Astrocyte (in vitro differentiated cells and primary cell): ENCODE results near the gene SEMA3B. TPM values are rescaled to one million over a fixed set of nuclear protein-coding genes. Genes with fewer than 3 reads are reported as not detected.

Experiments used
- DNase-seq: peaks from one replicate; pipeline ENCODE4 v3.0.0-alpha.2; 2010; ENCODE audit warnings: low read depth
- FAIRE-seq: peaks from 2 replicates; lab custom pipeline; 2011; peaks lifted over from hg19 to GRCh38; lab: Jason Lieb, UNC
- H2AFZ ChIP-seq: 2 replicates; pipeline ENCODE4 v1.6.0; 2012; ENCODE audit warnings: low read depth, low read length, inconsistent platforms
- H3K27ac ChIP-seq: 2 replicates; pipeline ENCODE4 v1.5.1; 2011; ENCODE audit warnings: low read depth, low read length, inconsistent platforms
- H3K27me3 ChIP-seq: 2 replicates; pipeline ENCODE4 v1.6.0; 2011; ENCODE audit warnings: low read length, inconsistent platforms; ENCODE audit not compliant: insufficient read depth
- H3K36me3 ChIP-seq: 2 replicates; pipeline ENCODE4 v1.5.1; 2011; ENCODE audit warnings: low read length, inconsistent platforms; ENCODE audit not compliant: insufficient read depth
- H3K4me1 ChIP-seq: 2 replicates; pipeline ENCODE4 v1.5.1; 2011; ENCODE audit warnings: low read length, inconsistent platforms; ENCODE audit not compliant: insufficient read depth
- H3K4me2 ChIP-seq: 2 replicates; pipeline ENCODE4 v1.6.0; 2012; ENCODE audit warnings: low read length, inconsistent platforms
- H3K4me3 ChIP-seq: 2 replicates; pipeline ENCODE4 v1.5.1; 2011; ENCODE audit warnings: low read depth, mild to moderate bottlenecking, low read length, inconsistent platforms; ENCODE audit not compliant: insufficient read depth
- H3K79me2 ChIP-seq: 2 replicates; pipeline ENCODE4 v1.6.0; 2012; ENCODE audit warnings: mild to moderate bottlenecking, low read length, inconsistent platforms; ENCODE audit not compliant: insufficient read depth
- H3K9ac ChIP-seq: 2 replicates; pipeline ENCODE4 v1.6.0; 2012; ENCODE audit warnings: mild to moderate bottlenecking, low read length, inconsistent platforms
- H3K9me3 ChIP-seq: 2 replicates; pipeline ENCODE4 v1.5.1; 2012; ENCODE audit warnings: low read depth, mild to moderate bottlenecking, low read length, inconsistent platforms; ENCODE audit not compliant: insufficient read depth
- H4K20me1 ChIP-seq: 2 replicates; pipeline ENCODE4 v1.6.0; 2012; ENCODE audit warnings: low read length, inconsistent platforms; ENCODE audit not compliant: insufficient read depth
- H3K27ac Mint-ChIP-seq: one replicate; pipeline ENCODE4 v1.8.0; 2021; ENCODE audit warnings: mild to moderate bottlenecking, mixed read lengths; ENCODE audit not compliant: unreplicated experiment
- H3K27me3 Mint-ChIP-seq: one replicate; pipeline ENCODE4 v1.8.0; 2021; ENCODE audit warnings: low read depth, mixed read lengths; ENCODE audit not compliant: unreplicated experiment
- H3K36me3 Mint-ChIP-seq: one replicate; pipeline ENCODE4 v1.8.0; 2021; ENCODE audit warnings: low read depth, mixed read lengths; ENCODE audit not compliant: unreplicated experiment
- H3K4me1 Mint-ChIP-seq: one replicate; pipeline ENCODE4 v1.8.0; 2021; ENCODE audit warnings: low read depth, mixed read lengths; ENCODE audit not compliant: unreplicated experiment
- H3K4me3 Mint-ChIP-seq: one replicate; pipeline ENCODE4 v1.8.0; 2021; ENCODE audit warnings: mild to moderate bottlenecking, moderate library complexity, mixed read lengths; ENCODE audit not compliant: unreplicated experiment
- H3K9me3 Mint-ChIP-seq: one replicate; pipeline ENCODE4 v1.8.0; 2021; ENCODE audit warnings: mild to moderate bottlenecking, mixed read lengths; ENCODE audit not compliant: unreplicated experiment
- CTCF ChIP-seq: IDR thresholded peaks from 2 replicates; pipeline ENCODE4 v1.5.1; 2011; ENCODE audit warnings: low read depth, mild to moderate bottlenecking, inconsistent platforms, low read length, moderate library complexity; ENCODE audit not compliant: insufficient read depth
- EZH2 ChIP-seq: IDR thresholded peaks from 2 replicates; pipeline ENCODE4 v1.6.1; 2012; ENCODE audit warnings: mild to moderate bottlenecking, low read length, inconsistent platforms; ENCODE audit not compliant: insufficient read depth
- total RNA-seq: library from RNA; stranded (reverse); gene quantifications from 2 replicates; pipeline ENCODE4 v1.2.1, GENCODE V29; 2021

Gene SEMA3B
- total RNA-seq, 1 donor from 2014 or later = 5.9 TPM

GRCh38 chr3:50238549-50239026 lies 30.4 kb upstream of the SEMA3B start:
- Mint-ChIP-seq H3K4me3 (peak overlapping the region; percentile 100), H3K9me3 (no peaks in the 10 kb centered on the region), H3K27ac (peak overlapping the region; percentile 62), H3K4me1 (peaks cover 31% of the 10 kb centered on the region), H3K27me3 (no peaks in the 10 kb centered on the region), H3K36me3 (peaks cover 5% of the 10 kb centered on the region)
- H3K9ac ChIP-seq = peak overlapping the region; percentile 95
- H3K79me2 ChIP-seq = peaks cover 76% of the 10 kb centered on the region
- peak overlapping the region; percentile 39 for H3K27ac ChIP-seq
- no peaks in the 10 kb centered on the region for H3K27me3 ChIP-seq
- peak overlapping the region; percentile 97 for H3K4me2 ChIP-seq
- H3K9me3 ChIP-seq = no peaks in the 10 kb centered on the region
- peak overlapping the region; percentile 42 for H2AFZ ChIP-seq
- no peak for DNase-seq
- TF ChIP-seq CTCF (no peak), EZH2 (no peak)
- peaks cover 46% of the 10 kb centered on the region for H3K4me1 ChIP-seq
- H3K4me3 ChIP-seq = peak overlapping the region; percentile 92
- no peak for FAIRE-seq
- H4K20me1 ChIP-seq = peaks cover 70% of the 10 kb centered on the region
- peaks cover 3% of the 10 kb centered on the region for H3K36me3 ChIP-seq

GRCh38 chr3:50239649-50240048 lies 29.3 kb upstream of the SEMA3B start:
- H3K36me3 Mint-ChIP-seq = peaks cover 8% of the 10 kb centered on the region
- H2AFZ ChIP-seq = no peak overlapping the region
- H3K27ac ChIP-seq = no peak overlapping the region
- peak overlapping the region; percentile 95 for H3K9ac ChIP-seq
- H3K27me3 Mint-ChIP-seq = no peaks in the 10 kb centered on the region
- H3K9me3 ChIP-seq = no peaks in the 10 kb centered on the region
- H3K79me2 ChIP-seq = peaks cover 87% of the 10 kb centered on the region
- H3K4me1 Mint-ChIP-seq = peaks cover 36% of the 10 kb centered on the region
- H3K27ac Mint-ChIP-seq = peak overlapping the region; percentile 83
- H3K36me3 ChIP-seq = peaks cover 3% of the 10 kb centered on the region
- peaks cover 78% of the 10 kb centered on the region for H4K20me1 ChIP-seq
- H3K4me2 ChIP-seq = peak overlapping the region; percentile 38
- no peak for DNase-seq
- TF ChIP-seq CTCF = no peak
- H3K4me3 Mint-ChIP-seq = peak overlapping the region; percentile 100
- no peak for FAIRE-seq
- H3K9me3 Mint-ChIP-seq = no peaks in the 10 kb centered on the region
- H3K27me3 ChIP-seq = no peaks in the 10 kb centered on the region
- no peak overlapping the region for H3K4me3 ChIP-seq
- peaks cover 52% of the 10 kb centered on the region for H3K4me1 ChIP-seq

- peak overlapping the region; percentile 5 for H3K9ac ChIP-seq
- H3K4me1 Mint-ChIP-seq = peaks cover 41% of the 10 kb centered on the region
- H3K4me3 ChIP-seq = no peak overlapping the region
- peaks cover 79% of the 10 kb centered on the region for H4K20me1 ChIP-seq
- peak overlapping the region; percentile 75 for H3K4me3 Mint-ChIP-seq
- FAIRE-seq = no peak
- no peaks in the 10 kb centered on the region for H3K27me3 Mint-ChIP-seq
- no peak for TF ChIP-seq CTCF
- no peak for TF ChIP-seq EZH2
- no peak overlapping the region for H2AFZ ChIP-seq
- peaks cover 61% of the 10 kb centered on the region for H3K4me1 ChIP-seq
- DNase-seq = no peak
- H3K9me3 ChIP-seq = no peaks in the 10 kb centered on the region
- H3K79me2 ChIP-seq = peaks cover 99% of the 10 kb centered on the region
- H3K36me3 ChIP-seq = peaks cover 3% of the 10 kb centered on the region
- no peaks in the 10 kb centered on the region for H3K9me3 Mint-ChIP-seq
- H3K27ac ChIP-seq = no peak overlapping the region
- H3K4me2 ChIP-seq = peak overlapping the region; percentile 33
- peak overlapping the region; percentile 59 for H3K27ac Mint-ChIP-seq
- peaks cover 10% of the 10 kb centered on the region for H3K36me3 Mint-ChIP-seq
- H3K27me3 ChIP-seq = no peaks in the 10 kb centered on the region
Observed at GRCh38 chr3:50241163-50241562, 27.8 kb upstream of the SEMA3B start.
